ENCODE data around the gene RAB44. TPM values are rescaled to one million over a fixed set of nuclear protein-coding genes. Genes with fewer than 3 reads are reported as not detected.

RAB44 gene
- total and polyA plus RNA-seq, 2 of the 4 experiments (the other 2 are of a cell fraction), result 0.03 TPM; not detected in 1

DNA sequence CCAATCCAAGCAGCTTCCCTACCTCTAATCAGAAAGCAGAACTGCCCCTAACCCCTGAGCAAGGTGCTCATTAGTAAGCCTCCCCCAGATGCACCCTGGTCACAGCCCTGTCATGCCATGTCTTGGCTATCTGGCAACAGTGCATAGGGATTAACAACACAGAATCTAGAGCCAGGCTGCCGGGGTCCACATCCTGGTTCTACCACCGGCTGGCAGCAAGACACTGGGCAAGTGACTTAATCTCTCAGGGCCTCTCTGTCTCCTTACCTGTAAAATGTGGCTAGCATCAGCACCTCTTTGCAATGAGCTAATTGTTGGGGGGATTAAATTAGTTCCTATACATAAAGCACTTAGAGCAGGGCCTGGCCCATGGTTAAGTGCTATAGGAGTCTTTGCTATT is 73.5 kb downstream of the RAB44 start:
- POLR2A ChIA-PET (ENCODE audit: unreplicated experiment), result no interaction called here
- Histone ChIP-seq H2BK5ac (ENCODE audit: low read depth, low read length, poor library complexity, severe bottlenecking) (no peak overlapping the region), H3K56ac (ENCODE audit: extremely low read depth, insufficient read depth, low read length) (no peak overlapping the region), H2BK20ac (ENCODE audit: low read depth, low read length) (no peak overlapping the region), H2AFZ (replicated peaks; ENCODE audit: low read length, poor library complexity) (no peak overlapping the region), H2BK15ac (ENCODE audit: low read depth, low read length) (no peak overlapping the region), H3K36me3 (ENCODE audit: control insufficient read depth, insufficient read depth, low read length) (no peaks in the 10 kb centered on the region), H3K4me1 (ENCODE audit: control insufficient read depth, insufficient read depth, low read length) (peaks cover 11% of the 10 kb centered on the region), H4K20me1 (ENCODE audit: insufficient read depth, low read length) (no peaks in the 10 kb centered on the region), H3K18ac (ENCODE audit: low read depth, low read length) (no peak overlapping the region), H4K5ac (ENCODE audit: low read depth, low read length) (no peak overlapping the region), H3K4me3 (ENCODE audit: insufficient read depth, low read depth, low read length) (no peak overlapping the region), H3K9ac (ENCODE audit: low read depth, low read length) (no peak overlapping the region), H2AK5ac (ENCODE audit: low read depth, low read length) (no peak overlapping the region), H4K8ac (ENCODE audit: low read depth in 2 of 2, low read length in 2 of 2) (peak overlapping the region in 1 of 2 experiments; percentile 20; a peak in 1 of 4 replicates), H3K9me3 (ENCODE audit: control insufficient read depth, insufficient read depth, low read length) (no peaks in the 10 kb centered on the region), H2AK9ac (replicated peaks; ENCODE audit: low read depth, low read length, poor library complexity) (no peak overlapping the region), H3K27ac (ENCODE audit: insufficient read depth, low read length) (no peak overlapping the region), H3K14ac (replicated peaks; ENCODE audit: low read depth, low read length) (no peak overlapping the region), H3K9me1 (ENCODE audit: insufficient read depth, low read length) (peaks cover 23% of the 10 kb centered on the region), H2BK120ac (ENCODE audit: low read depth, low read length) (peak overlapping the region; percentile 71; the same call in 1 of the 2 replicates), H3K23ac (ENCODE audit: low read depth, low read length) (no peak overlapping the region), H3K4me2 (ENCODE audit: low read depth, low read length) (no peak overlapping the region), H3K4ac (ENCODE audit: low read depth, low read length) (peak overlapping the region; percentile 47; the same call in 1 of the 2 replicates), H3K27me3 (ENCODE audit: control insufficient read depth, insufficient read depth, low read length) (peaks cover 7% of the 10 kb centered on the region), H4K91ac (ENCODE audit: insufficient read depth, low read depth, low read length) (peak overlapping the region; percentile 27; the same call in 1 of the 2 replicates), H3K79me1 (ENCODE audit: low read depth in 1 of 2, low read length in 2 of 2) (no peaks in the 10 kb centered on the region)
- in situ Hi-C loops (cut with MboI; ENCODE audit: low sequenced_read_pairs), result no loop called here
- intact Hi-C loops (cut with micrococcal nuclease), result no loop called here
- CTCF ChIA-PET, result no interaction called here
- no CpG with 5 or more reads among the region's 2 CpGs for WGBS, 2 experiments (ENCODE audit: extremely low coverage in 2 of 2, insufficient read length in 1 of 2)
- TF ChIP-seq CHD1 (IDR thresholded peaks at IDR 0.05; ENCODE audit: low read depth, low read length) (no peak), FOS (IDR thresholded peaks at IDR 0.05; ENCODE audit: low read depth, low read length) (no peak), RCOR1 (IDR thresholded peaks at IDR 0.05; ENCODE audit: insufficient replicate concordance, low read length) (no peak), POLR2A (IDR thresholded peaks at IDR 0.05; ENCODE audit: low read depth, low read length) (no peak), CTCF (conservative IDR thresholded peaks at IDR 0.05; ENCODE audit: low read depth, low read length) (no peak), SMC3 (IDR thresholded peaks at IDR 0.05; ENCODE audit: low read depth, low read length) (no peak), BHLHE40 (IDR thresholded peaks at IDR 0.05; ENCODE audit: low read depth, low read length) (no peak), CEBPB (IDR thresholded peaks at IDR 0.05; ENCODE audit: low read depth, low read length) (no peak), MXI1 (IDR thresholded peaks at IDR 0.05; ENCODE audit: borderline replicate concordance, low read depth, low read length) (no peak), RAD21 (IDR thresholded peaks at IDR 0.05; ENCODE audit: low read length) (no peak), MAFK (IDR thresholded peaks at IDR 0.05; ENCODE audit: low read depth, low read length) (no peak)
- TF ChIP-seq, protein P1, sequence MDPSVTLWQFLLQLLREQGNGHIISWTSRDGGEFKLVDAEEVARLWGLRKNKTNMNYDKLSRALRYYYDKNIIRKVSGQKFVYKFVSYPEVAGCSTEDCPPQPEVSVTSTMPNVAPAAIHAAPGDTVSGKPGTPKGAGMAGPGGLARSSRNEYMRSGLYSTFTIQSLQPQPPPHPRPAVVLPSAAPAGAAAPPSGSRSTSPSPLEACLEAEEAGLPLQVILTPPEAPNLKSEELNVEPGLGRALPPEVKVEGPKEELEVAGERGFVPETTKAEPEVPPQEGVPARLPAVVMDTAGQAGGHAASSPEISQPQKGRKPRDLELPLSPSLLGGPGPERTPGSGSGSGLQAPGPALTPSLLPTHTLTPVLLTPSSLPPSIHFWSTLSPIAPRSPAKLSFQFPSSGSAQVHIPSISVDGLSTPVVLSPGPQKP (IDR thresholded peaks at IDR 0.05; ENCODE audit: borderline replicate concordance, low read depth, low read length), result no peak
- BruUV-seq (replicated peaks), result no TSS peak
- ATAC-seq (ENCODE audit: low read depth) (no peak), DNase-seq (no peak)
- dilution Hi-C loops (cut with HindIII; ENCODE audit: low sequenced_read_pairs, unreplicated experiment), result no loop called here

All from IMR-90 (cell line).